ENCODE measurements around the gene UBE2D2.

DNA sequence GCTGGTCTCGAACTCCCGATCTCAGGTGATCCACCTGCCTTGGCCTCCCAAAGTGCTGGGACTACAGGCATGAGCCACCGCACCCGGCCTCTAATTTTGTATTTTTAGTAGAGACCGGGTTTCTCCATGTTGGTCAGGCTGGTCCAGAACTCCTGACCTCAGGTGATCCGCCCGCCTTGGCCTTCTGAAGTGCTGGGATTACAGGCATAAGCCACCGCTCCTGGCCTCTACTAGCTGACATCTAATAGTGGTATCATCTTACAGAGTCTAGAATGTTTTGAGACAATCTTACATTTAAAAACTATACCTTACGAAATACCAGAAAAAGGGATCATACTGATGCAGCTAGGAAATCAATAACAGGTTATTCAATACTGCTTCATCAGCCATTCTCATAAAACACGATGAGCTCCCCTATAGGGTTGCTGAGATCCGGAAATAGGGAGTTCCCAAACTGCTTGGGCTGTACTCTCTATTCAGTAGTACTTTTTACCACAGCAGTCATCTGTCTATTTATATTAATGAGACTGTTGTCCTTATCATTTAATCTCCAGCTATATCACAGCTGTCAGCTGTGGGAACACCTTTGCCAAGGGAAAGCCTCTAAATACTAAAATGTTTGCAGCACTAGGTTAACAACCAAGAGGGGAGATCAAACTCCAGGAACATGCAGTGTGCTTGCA lies 8.1 kb upstream of the UBE2D2 start:
- TF ChIP-seq, protein P1, sequence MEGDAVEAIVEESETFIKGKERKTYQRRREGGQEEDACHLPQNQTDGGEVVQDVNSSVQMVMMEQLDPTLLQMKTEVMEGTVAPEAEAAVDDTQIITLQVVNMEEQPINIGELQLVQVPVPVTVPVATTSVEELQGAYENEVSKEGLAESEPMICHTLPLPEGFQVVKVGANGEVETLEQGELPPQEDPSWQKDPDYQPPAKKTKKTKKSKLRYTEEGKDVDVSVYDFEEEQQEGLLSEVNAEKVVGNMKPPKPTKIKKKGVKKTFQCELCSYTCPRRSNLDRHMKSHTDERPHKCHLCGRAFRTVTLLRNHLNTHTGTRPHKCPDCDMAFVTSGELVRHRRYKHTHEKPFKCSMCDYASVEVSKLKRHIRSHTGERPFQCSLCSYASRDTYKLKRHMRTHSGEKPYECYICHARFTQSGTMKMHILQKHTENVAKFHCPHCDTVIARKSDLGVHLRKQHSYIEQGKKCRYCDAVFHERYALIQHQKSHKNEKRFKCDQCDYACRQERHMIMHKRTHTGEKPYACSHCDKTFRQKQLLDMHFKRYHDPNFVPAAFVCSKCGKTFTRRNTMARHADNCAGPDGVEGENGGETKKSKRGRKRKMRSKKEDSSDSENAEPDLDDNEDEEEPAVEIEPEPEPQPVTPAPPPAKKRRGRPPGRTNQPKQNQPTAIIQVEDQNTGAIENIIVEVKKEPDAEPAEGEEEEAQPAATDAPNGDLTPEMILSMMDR (IDR thresholded peaks at IDR 0.05) = no peak
- TF ChIP-seq POLR2A (IDR thresholded peaks at IDR 0.05) (no peak), POLR2AphosphoS5 (IDR thresholded peaks at IDR 0.05; ENCODE audit: insufficient read depth in 1 of 2, low read depth in 1 of 2) (no peak)
